Spleen (tissue), 7 donors: ENCODE results near the gene NFIA.

ENCODE experiments used
- CTCF ChIP-seq, 11 experiments: fragments of 200-600 bp in 7 of 11; fragments of 450-650 bp in 4 of 11; sonication (generic) in 4 of 11; IDR thresholded peaks in 8 of 11; conservative IDR thresholded peaks in 3 of 11; 1 replicate in 7 of 11; 2 replicates in 4 of 11; pipeline versions ENCODE4 v1.4.0 to v1.8.0; 2016 to 2021; ENCODE audit warnings: antibody characterized with exemption in 11 of 11, inconsistent platforms in 4 of 11, mild to moderate bottlenecking in 1 of 11
- POLR2A ChIP-seq, 3 donors: fragments of 450-650 bp; IDR thresholded peaks; one replicate each; pipeline ENCODE4 v1.5.1; 2017; ENCODE audit warnings: antibody characterized with exemption in 3 of 3, mild to moderate bottlenecking in 1 of 3
- donor health status: DM: no; HTN: no; CAD: no; lungs with moderate emphysema.
- donor health status: DM: no; HTN: no; CAD: no.
- donor health status: DM: no; HTN: no; CAD: no.

DNA sequence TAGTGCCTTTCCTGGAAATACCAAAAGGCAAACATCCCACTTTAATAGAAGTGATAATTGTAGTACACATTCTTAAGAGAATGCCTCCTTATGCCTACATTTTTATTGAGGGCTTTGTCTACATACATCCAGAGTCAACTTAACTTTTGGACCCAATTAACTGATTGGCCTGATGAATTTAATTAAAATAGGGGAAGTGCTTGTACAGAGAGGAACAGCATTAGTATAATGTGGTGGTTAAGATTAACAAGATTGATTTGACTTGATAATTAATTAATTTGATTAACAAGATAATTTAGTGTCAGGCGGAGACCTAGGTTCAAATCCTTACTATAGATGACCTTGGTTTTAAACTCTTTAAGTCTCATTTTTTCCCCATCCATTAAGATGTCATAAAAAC, 111.4 kb downstream of the NFIA start:
- no peak for TF ChIP-seq CTCF (IDR thresholded peaks at IDR 0.05 in 8 of 11, conservative IDR thresholded peaks at IDR 0.05 in 3 of 11)
- no peak for TF ChIP-seq POLR2A (IDR thresholded peaks at IDR 0.05)
